SHP77 treated with DMSO at 0.1 percent for 48 hours (cell line): ENCODE data around the gene DMAP1.

ENCODE experiments used
- DNase-seq: peaks from one replicate; lab custom pipeline; 2025; lab: John Stamatoyannopoulos, UW

DMAP1 gene

DNA sequence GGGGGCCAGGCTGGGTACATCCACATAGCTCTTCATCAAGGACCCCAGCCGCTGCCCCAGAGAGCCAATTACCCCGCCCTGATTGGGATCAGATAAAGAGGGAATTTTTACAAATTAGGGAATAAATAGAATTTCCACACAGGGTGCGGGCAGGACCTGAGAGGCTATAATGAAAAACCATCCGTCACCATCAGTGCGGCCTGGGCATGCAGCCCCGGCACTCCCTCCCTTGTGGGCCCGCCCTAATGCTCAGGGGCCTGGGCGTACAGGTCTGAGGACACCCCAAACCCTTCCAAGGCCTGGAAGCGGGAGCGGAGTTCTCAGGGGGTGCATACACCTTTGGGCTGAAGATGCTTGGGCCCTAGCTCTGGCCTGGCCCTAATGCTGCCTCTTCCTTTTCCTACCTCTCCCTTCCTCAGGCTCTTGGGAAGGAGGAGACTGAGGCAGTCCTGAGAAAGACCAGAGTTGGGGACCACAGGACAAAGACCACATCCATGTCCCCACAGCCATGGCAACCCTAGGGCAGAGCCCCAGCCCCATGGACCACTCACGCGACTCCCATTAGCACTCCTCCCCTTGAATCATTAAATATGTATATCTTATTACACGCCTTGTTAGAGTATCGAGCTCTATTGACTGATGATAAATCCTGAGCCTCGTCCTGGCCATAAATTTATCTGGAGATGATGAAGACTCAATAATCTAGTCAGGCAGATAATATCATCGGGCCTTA is 16.3 kb downstream of the DMAP1 start:
- no peak for DNase-seq

DNA sequence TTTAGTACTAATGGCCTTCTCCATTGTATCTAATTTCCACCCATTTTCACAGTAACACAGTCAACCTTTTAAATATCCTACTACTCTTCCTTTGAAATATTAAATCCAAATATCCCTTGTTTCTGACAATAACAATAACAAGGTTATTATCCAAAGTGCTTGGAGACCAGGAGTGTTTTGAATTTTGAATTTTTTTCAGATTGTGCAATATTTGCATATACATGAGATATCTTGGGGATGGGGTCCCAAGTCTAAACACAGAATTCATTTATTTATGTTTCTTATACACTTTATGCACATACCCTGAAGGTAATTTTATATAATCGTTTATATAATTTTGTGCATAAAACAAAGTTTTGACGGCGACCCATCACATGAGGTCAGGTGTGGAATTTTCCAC is 17.5 kb downstream of the DMAP1 start:
- no peak for DNase-seq

DNA sequence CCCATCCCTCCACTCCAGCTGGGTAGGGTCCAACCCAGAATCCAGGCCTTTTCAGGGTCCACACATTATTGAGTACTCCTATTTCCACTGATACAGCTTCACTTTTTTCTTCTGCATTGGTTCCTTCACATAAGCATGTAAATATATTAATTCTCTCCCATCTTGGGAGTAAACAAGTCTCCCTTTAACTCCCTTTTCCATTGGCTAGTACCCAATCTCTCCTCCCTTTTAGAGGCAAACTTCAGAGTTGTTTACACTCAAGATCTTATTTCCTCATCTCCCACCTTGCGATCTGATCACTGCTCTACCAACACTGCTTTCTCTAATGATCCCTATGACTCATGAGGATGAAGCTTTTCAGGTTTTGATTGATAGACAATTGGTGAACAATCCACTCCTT is 20.3 kb downstream of the DMAP1 start:
- no peak for DNase-seq

DNA sequence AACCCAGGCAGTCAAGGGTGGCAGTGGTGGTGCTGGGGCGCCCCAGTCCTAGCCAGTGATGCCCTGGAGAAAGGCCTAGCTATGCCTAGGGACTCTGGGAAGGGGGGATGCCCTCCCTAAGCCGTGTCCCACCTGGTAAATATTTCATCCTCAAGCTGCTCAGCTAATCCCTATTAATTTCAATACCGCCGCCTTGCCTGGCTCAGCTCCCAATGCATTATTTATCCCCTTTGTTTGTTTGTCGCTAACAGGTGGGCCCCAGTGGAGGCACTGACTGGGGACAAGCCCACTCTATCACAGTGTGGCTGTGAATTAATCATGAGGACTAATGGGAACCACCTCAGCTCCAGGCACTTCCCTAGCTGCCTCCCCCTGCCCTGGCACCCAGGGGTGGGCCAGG is 22.5 kb downstream of the DMAP1 start:
- DNase-seq = no peak

DNA sequence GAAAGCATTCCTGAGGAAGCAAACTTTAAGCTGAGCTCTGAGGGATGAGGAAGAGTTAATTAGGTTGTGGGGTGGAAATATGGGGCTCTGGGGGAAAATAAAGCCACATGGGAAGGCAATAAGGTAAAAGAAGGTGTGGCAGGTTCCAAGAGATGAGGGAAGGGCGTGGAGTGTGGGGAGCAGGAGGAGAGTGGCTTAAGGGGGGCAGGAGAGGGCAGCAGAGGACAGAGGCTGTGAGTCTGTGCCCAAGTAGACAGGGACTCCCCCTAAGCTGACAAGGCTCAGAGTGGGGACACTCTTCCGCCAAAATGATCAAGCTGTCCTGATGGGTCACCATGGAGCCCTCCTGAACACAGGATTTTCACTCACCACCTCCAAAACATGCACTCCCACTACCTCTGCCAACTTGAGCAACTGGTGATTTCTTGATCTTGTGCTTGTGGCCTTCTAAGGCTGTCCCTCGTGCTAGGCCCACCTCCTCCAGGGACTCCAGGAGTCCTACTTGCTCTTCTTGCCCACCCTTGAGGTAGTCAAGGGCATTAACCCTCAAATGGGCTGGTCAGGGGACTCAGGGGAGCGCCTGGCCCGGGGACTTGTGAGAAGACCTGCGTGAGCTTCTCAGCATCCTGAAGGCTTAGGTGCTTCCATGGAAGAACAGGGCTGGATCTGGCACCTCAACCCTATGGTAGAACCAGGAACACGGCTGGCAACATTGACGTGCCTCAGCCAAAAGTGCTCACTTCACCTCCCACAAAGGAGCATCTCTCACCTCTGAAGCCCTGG is 23.4 kb downstream of the DMAP1 start:
- DNase-seq = no peak

DNA sequence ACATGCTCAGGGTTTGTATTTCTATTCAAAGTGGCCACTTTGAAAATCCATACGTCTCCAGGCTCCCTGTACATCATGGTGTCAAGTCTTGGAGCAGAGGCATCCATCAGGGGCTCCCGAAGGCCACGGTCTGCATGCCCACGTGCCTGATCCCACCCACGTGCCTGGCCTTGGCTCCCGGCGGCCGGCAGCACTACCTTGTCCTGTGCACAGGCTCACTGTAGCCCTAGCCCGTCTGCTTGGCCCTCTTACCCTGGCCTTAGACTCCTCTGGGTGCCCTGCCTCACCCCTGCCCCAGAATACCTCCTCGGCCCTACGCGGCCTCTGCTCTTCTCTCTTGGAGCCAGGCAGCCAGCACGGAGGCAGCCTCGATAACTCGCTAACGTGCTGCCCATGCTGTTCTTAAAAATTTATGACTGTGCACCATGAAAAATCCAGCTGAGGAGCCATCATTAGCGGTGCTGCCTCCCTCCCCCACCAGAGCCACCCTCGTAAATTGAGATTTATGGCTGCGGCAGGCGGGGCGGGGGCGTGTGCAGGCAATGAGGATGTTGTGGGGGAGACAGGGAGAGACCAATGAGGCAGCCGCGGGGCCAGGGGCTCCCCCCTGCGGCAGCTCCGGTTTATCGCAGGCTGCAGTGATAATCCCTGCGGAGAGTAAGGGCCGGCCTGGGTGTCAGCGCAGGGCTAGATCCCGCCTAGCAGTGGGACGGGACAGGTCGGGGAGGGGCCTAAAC is 24.6 kb downstream of the DMAP1 start:
- no peak for DNase-seq

DNA sequence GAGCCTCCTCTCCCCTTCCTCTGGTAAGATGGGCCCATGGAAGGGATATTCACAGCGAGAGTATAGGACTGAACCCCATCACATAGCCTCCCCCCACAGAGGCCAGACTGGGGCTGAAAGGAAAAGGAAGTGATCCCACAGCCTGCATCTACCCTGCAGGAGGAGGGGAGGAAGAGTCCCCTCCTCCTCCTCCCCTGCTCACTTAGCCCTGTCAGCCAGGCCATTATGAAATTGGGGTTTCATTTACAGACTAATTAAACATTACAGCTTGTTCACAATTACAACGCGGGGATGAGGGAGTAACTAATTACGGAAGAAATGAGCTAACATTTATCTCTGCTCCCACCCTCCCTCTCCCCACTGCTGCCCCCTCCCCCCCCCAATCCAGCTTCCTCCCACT is 25.4 kb downstream of the DMAP1 start:
- DNase-seq = no peak

DNA sequence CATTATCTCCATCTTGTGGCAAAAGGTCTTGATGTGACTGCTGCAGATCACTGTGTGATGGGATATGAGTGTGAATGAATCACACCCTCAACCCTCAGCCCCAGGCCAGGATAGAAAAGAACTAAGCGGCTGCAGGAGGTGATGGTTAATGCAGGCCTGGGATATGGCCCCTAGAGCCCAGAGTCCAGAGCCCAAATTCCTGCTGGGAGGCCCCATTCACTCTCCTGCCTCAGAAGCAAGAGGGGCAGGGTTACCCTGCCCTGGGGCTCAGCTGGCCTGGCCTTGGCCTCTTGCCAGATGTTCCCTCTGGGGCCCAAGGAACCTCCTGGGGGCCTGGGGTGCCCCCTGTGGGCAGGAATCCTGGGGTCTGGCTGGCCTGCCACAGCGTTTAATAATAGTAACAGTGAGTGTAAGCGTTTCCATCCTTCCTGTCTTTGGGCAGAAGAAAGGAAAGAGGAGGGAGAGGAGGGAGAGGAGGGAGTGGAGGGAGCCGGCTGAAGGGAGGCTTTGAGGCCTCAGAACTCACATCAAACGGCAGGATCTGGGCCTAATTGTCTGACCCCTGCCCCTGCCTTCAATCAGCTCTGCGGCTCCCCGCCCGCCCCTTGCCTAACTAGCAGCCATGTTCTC is 26.2 kb downstream of the DMAP1 start:
- DNase-seq = no peak

DNA sequence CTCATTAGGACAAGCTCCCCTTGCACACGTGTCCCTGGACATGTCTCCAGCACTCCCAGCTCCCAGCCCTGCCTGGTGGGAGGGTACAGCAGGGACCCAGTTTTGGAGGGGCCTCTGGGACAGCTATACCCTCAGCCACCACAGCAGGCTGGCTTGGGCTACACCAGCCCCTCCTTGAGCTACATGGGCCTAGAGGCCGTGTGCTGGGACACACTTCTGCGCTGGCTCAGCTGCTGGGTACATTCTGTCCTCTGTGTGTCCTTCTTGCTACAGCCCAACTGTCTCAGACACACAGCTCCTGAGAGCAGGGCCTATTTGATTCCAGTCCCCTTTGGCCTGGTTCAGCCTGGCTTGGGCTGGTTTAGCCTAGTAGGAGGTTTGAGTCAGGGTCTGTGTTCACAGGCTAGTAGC is 26.7 kb downstream of the DMAP1 start:
- no peak for DNase-seq

DNA sequence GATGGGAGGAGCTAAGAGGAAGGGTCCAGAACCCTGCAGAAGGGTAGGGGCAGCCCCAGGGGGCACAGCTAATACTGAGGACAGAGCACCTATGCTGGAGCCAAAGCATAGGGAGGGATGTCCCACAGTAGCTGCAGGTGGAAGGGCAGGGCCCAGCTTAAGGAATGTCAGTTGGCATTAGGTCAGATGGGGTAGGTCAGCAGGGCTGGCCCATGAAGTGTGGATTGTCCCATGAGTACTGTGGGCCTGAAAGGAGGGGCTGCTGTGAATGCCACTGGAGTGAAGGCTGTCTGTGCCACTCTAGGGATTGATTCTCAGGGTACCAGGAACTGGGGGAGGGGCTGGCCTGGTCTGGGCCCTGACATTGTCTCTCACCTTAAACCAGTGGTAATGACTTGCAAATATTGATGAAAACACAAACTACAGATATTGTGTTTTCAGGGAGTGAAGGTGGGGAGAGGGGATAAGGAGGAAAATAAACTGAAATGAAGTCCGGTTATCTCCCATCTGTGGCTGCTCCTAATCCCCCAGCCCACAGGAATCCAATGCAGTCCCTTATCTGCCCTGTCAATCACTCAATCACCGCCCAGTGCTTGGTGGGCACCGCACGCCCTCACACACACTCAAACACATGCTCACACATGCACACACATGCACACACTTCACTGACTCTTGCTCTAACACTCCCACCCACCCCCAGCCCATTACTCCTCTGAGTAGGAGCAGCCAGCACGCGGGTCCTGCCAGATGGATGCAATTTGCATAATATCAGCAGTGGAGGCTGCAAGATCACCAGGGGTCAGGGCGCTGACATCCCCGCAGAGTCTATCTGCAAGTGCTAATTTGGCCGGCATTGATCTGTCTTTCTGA is 27.8 kb downstream of the DMAP1 start:
- DNase-seq = no peak

DNA sequence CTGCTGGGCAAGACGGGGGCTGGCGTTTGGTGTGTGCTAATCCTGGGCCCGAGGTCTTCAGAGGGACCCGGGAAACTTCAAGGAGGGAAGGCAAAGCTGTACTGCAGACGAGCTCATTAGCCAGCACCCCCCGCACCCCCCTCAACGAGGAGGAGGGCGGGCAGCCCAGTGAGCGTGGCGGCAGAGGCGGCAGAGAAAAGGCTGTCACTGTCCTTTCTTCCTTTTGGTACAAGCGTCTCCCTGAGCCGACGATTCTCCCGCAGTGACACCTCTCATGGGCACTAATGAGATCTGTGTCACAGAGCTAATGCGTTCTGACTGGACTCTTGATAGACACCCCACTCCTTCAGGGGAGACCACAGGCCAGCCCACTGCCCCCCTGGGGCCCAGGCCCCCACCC is 29.5 kb downstream of the DMAP1 start:
- DNase-seq = no peak

DNA sequence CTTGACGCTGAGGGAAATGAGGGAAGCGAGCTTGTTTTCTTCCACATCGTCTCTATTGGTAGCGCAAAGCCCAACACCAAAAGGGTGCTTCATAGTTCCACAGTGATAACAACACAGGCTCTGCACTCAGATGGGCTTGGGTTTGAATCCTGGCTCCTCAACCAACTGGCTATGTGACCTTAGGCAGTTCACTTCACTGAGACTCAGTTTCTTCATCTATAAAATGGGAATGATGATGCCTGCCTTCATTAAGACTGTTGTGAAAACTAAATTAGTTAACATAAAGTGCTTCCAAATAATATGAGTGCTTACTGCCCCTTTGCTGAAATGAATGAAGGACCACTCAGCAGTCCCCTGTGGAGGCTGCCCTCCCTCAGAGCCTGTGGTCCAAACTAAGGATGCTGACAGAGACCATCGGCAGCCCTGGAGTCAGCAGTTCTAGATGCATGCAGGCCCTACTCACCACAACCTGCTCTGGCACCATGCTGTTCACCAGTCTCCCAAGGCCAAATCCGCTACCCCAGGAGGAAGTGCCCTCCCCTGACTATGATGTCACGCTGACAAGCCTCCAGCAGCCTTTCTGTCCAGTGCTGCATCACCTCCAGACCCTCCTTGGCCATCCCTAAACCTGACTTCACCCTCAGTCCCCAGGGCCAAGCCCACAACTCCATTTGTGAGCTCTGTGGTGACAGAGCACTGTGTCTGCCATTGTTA is 30.7 kb downstream of the DMAP1 start:
- DNase-seq = no peak

DNA sequence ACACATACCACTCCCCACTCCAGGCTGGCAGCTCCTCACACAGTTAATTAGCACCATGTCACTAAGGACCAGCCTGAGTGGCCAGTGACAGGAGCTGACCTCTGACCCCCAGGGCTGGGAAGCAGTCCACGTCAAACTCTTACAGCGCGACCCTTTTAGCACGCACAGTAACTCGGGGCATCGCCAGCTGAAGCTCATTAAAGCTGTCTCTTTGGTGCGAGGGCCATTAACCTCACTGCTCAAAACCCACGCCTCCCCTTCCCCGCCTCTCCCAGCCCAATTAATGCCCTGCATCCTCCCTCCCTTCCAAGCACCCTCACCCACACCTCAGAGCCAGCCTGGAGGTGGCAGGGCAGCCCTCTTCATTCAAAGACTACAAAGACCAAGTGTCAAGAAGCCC is 31.7 kb downstream of the DMAP1 start:
- DNase-seq = no peak

DNA sequence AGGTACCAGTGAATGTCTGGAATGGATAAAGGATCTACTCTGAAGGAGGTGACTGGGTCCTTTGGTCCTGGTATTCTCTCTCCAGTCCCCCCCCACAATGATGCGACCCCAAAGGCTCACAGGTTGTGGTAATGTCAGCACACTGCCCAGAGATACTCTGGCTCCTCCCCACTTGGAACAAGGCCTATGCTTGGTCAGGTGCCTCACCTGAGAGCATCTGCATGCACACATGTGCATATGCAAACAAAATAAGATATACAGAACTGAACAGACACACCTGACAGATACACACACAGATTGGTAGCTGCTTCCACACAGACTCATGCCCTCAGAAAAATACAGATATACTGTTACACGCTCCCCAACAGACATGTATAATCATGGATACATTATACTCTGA is 33.5 kb downstream of the DMAP1 start:
- no peak for DNase-seq

DNA sequence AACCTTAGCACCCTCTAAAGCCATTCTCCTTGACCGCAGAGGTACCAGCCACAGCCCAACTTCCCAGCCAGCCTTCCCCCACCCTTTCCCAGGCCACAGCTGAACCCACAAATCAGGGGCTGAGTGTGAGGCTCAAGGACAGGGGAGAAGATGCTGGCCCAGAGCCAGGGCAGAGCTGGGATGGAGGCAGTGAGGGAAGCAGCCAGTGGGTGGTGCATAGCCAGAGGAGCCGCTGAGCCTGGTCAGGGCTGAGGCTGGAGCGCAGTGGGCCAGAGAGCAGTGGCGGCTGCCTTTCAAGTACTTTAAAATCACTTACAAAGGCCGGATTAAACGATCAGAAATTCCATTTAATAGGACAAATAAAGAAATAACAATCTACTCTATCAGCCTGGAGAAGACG is 36.3 kb downstream of the DMAP1 start:
- DNase-seq = no peak

DNA sequence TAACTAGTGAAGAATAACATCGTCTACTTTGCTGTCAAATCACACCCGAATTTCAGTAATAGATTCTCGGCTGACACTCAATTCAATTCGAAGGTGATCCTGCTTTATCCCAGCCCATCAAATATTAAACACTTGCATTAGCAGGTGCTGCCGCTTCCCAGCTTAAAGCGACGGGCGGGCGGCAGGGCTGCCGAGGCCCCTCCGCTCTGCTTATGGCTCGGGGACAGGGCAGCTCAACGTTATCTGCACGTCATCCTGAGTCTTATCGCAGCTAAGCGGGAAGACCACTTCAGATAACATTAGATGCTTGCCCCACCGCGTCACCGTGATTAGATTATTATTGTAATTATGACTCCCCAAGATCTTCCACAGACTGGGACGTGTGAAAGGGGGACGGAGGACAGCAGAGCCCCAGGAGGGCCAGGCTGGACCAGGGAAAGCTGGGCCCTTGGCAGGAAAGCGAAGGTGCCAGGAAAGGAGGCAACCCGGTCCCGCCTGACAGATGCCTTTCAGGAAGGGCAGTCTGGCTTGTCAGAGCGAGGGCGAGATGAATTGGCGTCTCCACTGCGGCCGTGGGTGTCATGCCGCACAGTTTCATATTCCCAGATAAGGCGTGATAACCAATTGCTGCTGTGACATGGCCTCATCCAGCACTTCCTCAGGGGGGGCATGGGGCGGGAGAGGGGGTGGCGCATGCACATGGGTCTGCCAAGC is 37.0 kb downstream of the DMAP1 start:
- no peak for DNase-seq

DNA sequence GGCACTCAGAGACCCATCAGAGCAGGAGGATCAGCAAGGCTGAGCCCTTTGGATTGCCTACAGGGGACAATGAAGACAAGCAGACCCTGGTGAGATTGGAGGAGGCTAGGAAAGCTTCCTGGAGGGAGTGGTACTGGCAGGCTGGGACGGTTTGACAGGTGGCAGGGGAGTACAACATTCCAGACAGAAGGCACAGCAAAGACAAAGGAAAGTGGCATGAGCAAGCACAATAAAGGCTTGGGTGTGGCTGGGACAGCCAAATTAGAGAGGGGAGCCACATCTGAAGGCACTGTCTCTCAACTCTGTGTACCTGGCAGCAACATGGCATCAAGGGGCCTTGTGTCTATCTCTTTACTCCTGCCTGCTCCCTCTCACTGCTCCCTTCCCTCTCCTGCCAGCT is 38.2 kb downstream of the DMAP1 start:
- no peak for DNase-seq

DNA sequence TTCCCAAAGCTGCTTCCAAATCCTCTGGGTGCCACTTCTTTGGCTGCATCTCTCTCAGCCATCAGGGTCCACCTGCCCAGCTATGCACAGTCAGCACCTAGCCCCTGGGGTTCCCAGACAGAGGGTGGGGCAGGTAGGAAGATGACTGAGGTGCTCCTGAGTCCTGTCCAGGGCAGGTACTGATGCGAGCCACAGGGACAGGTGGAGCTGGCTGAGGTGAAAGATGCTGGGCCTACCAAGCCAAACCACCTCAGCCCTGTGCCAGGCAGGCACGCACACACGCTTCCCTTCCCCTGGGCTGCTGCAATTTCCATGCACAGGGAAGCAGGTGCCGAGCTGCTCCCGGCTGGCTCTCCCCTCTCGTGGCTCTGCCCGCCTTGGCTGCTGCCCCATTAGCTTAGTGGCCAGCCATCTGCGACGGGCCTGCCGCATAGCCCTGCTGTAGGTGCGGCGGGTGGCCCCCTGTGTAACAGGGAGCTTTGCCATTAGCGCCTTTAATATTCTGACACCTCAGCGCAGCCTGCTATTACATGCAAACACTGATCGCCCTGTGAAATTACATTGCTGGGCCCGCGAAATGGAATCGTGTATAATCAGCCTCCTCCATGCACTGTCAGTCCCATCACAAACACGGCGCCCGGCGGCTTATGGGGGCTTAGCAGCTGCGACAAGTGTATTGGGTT is 38.9 kb downstream of the DMAP1 start:
- no peak for DNase-seq

DNA sequence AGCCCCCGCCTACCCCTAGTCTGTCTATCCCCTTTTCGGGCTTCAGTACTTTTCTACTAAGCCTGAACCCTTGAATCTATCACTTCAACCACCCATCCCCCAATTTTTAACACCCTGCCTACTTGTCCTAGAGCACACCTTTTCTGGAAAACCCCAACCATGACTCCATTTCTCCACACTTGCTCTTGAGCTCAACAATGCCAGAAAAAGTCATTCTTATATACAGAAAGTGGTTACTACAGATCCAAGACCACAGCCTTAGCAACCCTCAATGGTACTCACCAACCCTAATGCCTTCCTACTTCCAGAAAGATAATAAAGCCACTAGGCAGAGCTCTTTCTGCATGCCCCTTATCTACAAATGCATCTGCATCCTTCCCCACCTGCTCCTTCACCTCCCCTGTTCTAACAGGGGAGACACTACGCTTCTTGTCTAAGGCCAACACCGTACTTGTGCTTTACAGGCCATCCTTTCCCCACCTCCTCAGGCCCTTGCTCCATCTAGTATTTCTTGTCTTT is 41.2 kb downstream of the DMAP1 start:
- no peak for DNase-seq
